ENCODE data around the gene KLHL6. TPM values are rescaled to one million over a fixed set of nuclear protein-coding genes. Genes with fewer than 3 reads are reported as not detected.
"Not testable (repeated sequence)": the region's sequence is repeated elsewhere in the genome, so short reads cannot be mapped to it uniquely, and the experiment has no call there.

Gene KLHL6
- total RNA-seq, 1 donor from 2014 or later, result 36.0 TPM

DNA sequence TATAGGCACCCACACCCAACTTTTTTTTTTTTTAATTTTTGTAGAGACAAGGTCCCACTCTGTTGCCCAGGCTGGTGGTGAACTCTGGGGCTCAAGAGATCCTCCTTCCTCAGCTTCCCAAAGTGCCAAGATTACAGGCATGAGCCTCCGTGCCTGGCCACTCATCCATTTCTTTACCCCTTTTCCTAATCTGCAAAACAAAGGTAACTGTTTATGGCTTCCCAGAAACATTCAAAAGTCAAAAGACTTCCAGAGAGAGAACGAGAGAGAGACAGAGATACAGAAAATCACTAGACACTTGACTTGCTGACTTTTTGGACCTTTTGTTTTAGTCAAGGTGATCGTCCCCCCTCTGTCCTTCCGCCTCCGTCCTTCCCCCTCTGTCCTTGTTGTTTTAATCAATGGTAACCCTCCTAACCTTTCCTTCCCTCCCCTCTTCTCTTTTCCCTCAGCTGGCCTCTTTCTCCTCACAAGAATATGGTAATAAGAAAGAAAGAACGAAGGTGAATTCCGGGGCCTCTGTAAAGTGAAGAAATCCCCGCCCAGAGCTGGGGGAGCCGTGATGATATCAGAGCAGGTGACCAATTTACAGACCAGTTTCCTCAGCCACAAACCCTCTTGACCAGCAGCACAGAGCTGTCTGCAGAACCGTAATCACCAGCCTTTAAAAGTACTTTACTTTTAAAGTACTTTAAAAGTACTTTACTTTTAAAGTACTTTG is 21.9 kb downstream of the KLHL6 start:
- intact Hi-C loops (cut with micrococcal nuclease), result no loop called here

DNA sequence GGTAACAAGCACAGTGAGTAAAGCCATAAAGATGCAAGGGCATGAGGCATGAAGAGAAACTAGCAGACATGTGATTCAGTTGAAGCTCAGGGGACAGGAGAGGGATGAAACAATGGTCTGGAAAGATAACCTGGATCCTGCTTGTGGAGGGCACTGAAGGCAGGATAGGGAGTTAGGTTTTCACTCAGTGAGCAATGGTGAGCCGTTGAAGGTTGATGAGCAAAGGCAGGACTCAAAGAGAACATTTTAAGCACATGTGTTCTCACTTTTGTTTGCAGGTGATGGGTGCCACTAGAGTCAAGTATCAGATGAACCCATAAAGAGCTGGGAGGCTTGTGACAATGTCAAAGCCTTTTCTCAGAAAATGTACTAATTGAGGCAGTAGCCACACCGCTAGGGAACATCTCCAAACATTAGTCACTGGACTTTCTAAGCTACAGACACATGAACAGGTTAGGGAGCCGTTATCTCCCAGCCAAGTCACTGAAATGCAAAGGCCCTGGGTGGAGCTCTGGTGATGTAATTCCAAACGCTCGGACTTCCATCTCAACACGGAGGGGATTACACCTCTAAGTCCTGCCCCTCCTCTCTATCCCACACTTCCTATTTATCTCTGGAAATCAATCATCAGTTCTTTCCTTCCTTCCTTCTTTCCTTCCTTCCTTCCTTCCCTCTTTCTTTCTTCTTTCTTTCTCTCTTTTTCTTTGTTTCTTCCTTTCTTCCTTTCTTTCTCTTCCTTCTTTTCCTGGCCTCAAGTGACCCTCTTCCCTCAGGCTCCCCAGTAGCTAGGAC is 22.7 kb downstream of the KLHL6 start:
- intact Hi-C loops (cut with micrococcal nuclease), result no loop called here

DNA sequence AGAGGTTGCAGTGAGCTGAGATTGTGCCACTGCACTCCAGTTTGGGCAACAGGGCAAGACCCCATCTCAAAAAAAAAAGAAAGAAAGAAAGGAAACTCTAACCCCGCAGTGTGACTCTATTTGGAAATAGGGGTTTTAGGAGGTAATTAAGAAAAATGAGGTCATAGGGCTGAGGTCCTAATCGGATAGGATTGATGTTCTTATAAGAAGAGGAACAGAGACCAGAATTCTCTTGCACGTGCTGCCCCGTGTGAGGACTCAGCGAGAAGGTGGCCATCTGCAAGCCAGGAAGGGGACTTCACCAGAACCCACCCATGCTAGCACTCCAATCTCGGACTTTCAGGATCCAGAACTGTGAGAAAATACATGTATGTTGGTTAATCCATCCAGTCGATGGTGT is 25.8 kb downstream of the KLHL6 start:
- intact Hi-C loops (cut with micrococcal nuclease), result no loop called here

DNA sequence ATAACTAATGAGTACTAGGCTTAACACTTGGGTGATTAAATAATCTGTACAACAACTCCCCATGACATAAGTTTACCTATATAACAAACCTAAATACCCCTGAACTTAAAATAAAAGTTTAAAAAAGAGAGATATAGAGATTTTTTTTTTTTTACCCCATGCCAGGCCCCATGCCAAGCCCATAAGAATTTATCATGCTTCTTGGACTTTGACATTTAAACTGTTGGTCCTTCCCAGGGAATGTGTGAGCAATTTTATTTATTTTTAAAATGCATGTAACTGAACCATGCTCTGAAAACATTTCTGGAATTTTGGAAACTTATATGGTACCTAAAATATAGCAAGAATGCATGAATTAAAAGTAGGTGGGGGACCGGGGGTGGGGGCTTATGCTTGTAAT is 26.3 kb downstream of the KLHL6 start:
- intact Hi-C loops (cut with micrococcal nuclease), result no loop called here

DNA sequence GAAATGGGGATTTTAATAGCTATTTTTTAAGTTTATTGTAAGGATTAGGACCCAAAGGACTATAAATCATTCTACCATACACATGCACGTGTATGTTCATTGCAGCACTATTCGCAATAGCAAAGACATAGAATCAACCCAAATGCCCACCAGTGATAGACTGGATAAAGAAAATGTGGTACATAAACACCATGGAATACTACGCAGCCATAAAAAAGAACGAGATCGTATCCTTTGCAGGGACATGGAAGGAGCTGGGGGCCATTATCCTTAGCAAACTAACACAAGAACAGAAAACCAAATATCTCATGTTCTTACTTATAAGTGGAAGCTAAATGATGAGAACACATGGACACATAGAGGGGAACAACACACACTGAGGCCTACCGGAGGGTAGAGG is 26.7 kb downstream of the KLHL6 start:
- intact Hi-C loops (cut with micrococcal nuclease), result not testable (repeated sequence)

DNA sequence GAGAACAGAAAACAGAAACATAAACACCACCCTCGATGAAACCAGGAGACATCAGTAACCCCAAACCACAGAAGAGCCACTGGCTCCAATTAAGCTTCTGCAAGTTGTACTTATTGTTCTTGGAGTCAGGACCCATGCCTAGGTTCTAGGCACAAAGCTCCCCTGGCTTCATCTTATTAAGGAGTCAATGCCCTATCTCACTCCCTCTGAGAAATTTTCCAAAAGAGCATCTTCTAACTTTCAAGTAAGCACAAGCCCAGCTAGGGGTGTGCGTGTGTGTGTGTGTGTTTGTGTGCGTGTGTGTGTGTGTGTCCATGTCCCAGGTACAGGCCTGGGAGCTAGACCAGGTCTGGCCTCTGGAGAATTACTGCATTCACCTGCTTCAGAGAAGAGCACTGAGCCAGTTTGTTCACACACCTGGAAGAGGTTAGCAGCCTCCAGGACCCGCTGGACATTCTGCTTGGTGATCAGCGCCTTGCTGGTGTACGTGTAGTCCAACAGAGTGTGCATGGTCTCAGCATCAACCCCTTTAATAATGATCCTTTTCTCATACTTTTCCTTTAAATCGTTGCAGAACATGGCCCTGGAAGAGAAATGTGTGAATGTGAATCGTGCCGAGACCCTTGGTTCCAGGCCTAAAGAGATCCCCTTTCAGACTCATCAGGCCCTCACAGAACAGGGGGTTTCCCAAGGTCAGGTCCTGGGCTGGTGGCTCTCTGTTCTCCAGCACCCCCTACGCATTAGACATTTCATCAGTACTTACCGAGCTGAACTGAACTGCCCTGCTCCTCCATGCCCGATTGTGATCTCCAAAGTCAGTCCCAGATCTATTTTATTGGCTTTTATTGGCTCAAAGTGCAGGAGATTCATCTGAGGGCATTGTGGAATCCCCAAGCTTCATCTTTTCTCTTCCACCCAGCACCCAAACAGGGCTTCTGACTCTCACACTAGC is 27.8 kb downstream of the KLHL6 start:
- intact Hi-C loops (cut with micrococcal nuclease), result loop anchor here (1.0 to 2.0 kb wide), 5 partner anchors 11 to 58 kb away; partner anchors contain the start of gene KLHL6

DNA sequence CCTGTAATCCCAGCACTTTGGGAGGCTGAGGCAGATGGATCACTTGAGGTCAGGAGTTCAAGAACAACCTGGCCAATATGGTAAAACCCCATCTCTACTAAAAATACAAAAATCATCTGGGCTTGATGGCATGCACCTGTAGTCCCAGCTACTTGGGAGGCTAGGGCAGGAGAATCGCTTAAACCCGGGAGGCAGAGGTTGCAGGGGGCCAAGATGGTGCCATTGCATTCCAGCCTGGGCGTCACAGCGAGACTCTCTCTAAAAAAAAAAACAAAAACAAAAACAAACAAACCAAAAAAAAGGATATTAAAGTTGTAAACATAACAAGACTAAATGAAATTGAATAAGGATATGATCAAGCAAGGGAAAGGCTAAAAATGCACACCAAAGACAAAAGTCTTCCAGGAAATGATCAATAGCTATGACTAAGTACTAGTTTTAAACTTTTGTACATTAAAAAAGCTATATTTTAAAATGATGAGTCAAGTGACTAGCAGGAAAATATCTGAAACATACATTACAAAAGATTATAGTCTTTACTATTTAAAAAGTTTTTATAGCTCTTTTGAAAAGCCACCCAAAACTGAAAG is 28.6 kb downstream of the KLHL6 start:
- intact Hi-C loops (cut with micrococcal nuclease), result loop anchor here (1.0 to 2.0 kb wide), 5 partner anchors 11 to 58 kb away; partner anchors contain the start of gene KLHL6

DNA sequence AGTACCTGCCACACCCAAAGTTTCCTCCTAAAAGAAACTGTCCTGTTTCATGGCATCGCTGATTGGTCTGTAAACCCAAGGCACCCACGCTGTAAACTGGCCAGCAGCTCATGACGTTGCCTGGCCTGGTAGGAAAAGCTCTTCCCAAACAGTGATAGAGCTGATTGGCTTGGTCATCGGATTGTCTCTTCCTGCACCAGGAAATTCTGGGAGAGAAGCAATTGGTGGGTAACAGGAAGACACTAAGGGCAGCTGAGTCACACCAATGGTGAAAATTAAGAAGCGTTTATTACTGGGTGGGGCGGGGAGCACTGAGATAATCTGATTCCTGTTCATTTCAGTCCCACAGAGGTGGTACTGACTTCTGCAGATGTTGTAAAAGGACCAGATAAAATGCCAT is 31.0 kb downstream of the KLHL6 start:
- intact Hi-C loops (cut with micrococcal nuclease), result no loop called here

DNA sequence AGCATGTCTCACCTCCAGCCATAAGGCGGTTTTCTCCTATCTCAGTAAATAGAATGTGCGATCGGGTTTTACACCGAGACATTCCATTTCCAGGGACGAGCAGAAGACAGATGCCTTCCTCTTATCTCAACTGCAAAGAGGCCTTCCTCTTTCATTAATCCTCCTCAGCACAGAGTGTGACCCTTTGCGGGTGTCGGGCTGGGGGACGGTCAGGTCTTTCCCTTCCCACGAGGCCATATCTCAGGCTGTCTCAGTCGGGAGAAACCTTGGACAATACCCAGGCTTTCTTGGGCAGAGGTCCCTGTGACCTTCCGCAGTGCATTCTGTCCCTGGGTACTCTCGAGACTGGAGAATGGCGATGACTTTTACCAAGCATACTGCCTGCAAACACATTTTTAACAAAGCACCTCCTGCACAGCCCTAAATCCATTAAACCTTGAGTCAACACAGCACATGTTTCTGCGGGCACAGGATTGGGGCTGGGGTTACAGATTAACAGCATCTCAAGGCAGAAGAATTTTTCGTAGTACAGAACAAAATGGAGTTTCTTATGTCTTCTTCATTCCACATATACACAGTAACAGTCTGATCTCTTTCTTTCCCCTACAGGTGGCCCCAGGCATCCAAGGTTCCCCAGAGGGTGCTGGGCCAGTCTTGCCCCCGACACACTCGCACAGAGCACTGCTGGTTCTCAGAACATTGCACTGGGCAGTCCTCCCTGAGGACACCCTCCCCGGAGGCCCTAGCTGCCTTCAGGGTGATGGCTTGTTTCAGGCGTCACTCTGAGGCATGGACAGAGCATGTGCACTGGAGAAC is 34.6 kb downstream of the KLHL6 start:
- intact Hi-C loops (cut with micrococcal nuclease), result not testable (repeated sequence)

DNA sequence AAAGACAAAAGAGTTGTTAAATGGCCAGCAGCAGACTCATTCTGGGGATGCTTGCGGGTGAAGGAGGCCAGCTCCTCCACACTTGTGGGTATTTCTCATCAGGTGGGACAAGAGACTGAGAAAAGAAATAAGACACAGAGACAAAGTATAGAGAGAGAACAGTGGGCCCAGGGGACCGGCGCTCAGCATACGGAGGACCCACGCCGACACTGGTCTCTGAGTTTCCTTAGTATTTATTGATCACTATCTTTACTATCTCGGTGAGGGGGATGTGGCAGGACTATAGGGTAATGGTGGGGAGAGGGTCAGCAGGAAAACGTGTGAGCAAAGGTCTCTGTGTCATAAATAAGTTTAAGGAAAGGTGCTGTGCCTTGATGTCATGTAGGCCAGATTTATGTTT is 35.2 kb downstream of the KLHL6 start:
- intact Hi-C loops (cut with micrococcal nuclease), result not testable (repeated sequence)

DNA sequence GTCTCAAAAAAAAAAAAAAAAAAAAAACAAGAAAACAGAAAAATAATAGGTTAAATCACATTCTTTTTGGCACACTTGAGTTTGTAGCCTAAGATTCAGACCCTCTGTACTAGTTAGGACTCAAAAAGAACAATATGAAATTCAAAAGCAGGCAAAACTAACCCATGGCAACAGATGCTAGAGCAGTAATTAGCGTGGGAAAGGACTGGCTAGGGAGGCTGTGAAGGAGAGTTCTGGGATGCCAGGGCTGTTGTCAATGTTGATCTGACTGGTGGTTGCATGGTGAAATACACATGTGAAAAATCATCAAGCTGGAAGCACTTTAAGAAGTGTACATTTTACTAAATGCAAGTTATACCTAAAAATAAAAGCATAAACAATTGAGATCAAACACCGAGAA is 35.6 kb downstream of the KLHL6 start:
- intact Hi-C loops (cut with micrococcal nuclease), result no loop called here

DNA sequence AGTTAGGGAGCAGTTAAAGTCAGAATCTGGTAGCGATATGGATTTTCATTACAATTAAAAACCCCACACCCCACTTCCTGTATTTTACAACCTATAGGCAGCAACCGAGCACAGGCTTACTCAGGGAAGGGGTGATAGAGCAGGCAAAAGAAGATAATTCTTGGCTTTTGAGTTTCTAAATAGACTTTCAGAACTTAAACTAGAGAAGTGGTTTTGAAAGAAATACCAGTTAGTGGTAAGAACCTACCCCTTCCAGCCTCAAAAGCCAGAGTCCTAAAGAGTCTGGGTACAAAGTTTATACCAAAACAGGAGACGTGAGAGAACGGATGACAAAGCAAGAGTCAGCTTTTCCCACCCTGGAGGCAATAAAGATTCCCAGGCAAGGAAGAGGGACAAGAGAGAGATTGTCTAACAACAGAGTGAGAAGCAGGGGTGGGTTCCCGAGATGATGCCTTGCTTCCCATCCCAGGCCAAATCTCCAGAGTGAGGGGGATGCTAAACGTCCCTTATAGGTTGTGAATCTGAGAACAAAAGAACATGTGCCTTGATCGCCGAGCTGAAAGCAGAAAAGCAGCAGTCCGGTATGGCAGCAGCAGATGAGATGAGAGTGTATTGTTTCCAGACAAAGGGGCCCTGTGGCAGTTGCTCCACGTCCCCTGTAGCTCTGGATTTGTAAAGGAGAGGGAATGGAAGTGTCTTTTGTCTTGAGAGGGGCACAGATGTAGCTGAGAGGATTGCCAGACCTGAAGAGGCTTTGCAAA is 36.8 kb downstream of the KLHL6 start:
- intact Hi-C loops (cut with micrococcal nuclease), result no loop called here

DNA sequence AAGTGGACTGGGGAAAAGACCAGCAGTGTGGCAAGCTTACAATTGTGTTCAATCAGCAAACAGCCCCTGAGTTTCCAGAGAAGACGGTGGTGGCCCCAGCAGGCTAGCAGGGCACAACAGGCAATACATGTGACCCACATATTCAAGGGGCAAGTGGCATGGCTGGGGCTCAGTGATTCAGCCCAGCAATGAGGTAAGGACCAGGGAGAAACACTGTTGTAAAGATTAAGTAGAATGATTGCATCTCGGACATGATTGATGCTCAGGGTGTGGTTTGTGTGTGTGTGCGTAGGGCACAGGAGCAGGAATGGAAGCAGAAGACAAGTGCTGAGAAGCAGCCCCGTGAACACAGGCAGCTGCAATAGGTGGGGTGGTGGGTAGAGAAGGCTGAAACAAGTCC is 37.9 kb downstream of the KLHL6 start:
- intact Hi-C loops (cut with micrococcal nuclease), result loop anchor here (2.0 kb wide), 1 partner anchor 69 kb away; no protein-coding TSS in a partner anchor

DNA sequence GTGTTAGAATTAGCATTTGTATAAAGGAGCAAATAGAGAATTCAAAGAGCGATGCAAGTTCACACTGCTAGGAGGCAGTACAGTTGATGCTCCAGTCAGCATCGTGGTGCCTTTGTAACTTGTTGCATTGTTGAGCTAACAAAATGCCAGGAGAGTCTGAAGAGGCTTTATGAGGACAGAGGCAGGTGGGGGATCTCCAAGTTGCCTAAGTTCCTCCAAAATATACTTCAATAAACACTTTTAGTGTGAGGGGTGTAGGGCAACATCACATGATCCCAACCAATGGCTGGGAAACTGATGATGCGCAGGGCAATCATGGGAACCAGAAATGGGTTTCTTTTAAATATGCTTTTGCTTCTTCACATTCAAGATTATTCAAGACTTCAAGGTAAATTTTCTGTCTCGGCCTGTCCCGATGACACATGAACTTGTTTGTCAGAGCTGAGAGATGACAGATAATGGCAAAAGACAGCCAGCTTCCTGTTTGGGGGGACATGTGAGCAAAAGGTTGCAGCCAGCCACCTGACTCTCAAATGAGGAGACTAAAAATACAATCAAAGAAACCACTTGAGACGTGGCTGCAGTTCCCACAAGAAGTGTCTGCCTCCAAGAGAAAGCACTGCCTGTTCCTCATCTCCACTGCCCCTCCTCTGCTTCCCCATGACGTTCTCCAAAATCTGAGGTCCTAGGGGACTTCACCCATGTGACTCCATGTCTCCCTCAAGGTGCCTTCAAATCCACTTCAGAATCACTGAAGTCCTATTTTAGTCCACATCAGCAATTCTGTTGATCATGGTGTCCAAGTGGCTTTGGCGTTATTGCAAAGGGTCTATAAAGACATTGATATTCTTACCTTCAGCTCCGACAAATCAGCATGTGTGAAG is 39.3 kb downstream of the KLHL6 start:
- intact Hi-C loops (cut with micrococcal nuclease), result loop anchor here (1.0 to 2.0 kb wide), 9 partner anchors 11 to 251 kb away; partner anchors contain the start of genes KLHL24 and KLHL6

DNA sequence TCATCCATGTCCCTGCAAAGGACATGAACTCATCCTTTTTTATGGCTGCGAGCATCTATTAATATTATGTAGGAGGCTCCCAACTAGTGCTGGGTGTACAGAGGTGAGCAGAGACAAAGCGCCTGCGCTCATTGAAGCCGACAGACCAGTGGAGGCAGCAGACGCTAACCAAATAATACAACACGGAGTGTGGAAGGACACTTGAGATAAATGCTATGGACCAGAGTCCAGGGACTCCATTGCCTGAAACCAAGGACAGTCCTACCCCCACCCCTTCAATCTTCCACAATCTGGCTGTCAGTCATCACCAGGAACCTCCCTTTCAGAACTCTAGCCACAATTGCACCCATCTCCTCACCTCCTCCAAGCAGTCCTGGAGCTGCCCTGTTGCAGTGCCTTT is 41.5 kb downstream of the KLHL6 start:
- intact Hi-C loops (cut with micrococcal nuclease), result no loop called here

DNA sequence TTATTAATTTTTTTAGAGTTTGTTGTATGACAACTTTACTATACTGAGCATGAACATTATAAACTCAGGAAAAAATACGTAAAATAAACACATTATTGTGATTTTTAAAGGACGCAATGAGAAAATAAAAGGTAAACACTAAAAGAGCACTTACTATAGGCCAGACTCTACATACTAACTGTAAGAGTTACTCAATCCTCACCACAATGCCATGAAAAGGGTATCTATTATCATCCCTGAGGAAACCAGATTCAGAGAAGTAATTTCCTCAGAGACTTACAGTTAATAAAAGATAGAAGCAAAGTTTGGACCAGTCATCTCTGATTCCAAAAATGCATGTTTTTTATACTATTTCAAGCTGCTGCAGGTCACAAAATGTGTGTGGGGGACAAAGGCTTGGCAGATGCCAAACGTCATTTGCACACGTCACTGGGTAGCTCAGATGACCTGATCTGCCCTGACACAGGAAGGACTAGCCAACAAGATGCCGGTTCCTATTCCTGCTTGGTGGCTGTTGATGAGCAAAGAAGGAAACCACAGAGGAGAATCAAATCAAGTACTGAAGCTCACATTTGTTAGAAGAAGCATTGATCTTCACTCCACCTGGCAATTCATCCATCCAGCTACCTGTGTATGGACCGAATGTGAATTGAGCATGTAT is 42.3 kb downstream of the KLHL6 start:
- intact Hi-C loops (cut with micrococcal nuclease), result loop anchor here (2.0 kb wide), 1 partner anchor 14 kb away; no protein-coding TSS in a partner anchor

DNA sequence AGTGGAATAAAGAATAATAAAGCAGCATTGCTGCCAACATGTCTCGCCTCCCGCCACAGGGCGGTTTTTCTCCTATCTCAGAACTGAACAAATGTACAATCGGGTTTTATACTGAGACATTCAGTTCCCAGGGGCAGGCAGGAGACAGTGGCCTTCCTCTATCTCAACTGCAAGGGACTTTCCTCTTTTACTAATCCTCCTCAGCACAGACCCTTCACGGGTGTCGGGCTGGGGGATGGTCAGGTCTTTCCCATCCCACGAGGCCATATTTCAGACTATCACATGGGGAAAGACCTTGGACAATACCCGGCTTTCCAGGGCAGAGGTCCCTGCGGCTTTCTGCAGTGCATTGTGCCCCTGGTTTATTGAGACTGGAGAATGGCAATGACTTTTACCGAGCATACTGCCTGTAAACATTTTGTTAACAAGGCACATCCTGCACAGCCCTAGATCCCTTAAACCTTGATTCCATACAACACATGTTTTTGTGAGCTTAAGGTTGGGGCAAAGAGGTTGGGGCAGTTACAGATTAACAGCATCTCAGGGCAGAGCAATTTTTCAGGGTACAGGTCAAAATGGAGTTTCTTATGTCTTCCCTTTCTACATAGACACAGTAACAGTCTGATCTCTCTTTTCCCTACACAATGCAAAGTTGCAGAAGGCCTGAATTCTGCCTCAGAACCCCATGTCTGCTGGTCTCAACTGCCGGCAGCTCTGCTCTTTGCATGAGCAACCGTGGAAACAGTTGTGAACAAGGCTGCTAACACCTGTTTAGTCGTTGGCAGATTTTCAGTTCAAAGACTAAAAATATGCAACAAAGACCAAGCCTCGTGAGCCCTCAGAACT is 44.0 kb downstream of the KLHL6 start:
- intact Hi-C loops (cut with micrococcal nuclease), result loop anchor here (2.0 kb wide), 1 partner anchor 15 kb away; no protein-coding TSS in a partner anchor

All from T-helper 1 cell treated with Interleukin-12 subunit alpha and Interleukin-12 subunit beta and Interleukin-4 antibody, amounts not matched to agents 30 ng/mL and 1 ng/mL, for 36 hours (primary cell).